ENCODE results near the gene SMYD5. TPM values are rescaled to one million over a fixed set of nuclear protein-coding genes. Genes with fewer than 3 reads are reported as not detected.
A peak's percentile ranks its signal among the peaks of the same experiment; 100 is the strongest.
"Not testable (repeated sequence)": the region's sequence is repeated elsewhere in the genome, so short reads cannot be mapped to it uniquely, and the experiment has no call there.

Gene SMYD5
- total RNA-seq, result 10 to 100 TPM; 14.1 to 21.6 (median 18.3) TPM

GRCh38 chr2:73214120-73215035 lies at the start of gene SMYD5:
SMYD5 (plus strand) TSS chr2:73214245; CDS start chr2:73214267, 22 bp downstream.
- no peaks in the 10 kb centered on the region for H3K4me1 ChIP-seq
- TF ChIP-seq POLR2AphosphoS5 (IDR thresholded peaks at IDR 0.05) (peak; percentile 69 to 81 (median 76)), CTCF (IDR thresholded peaks at IDR 0.05) (no peak)
- H3K27ac ChIP-seq, result peak within 1 kb of the TSS; percentile 63 to 84
- DNase-seq (ENCODE audit: low spot score in 2 of 2), result peak; percentile 67 to 76
- no peaks in the 10 kb centered on the region for H3K9me3 ChIP-seq
- intact Hi-C loops (cut with DNase I; ENCODE audit: low total_unique reads), result no loop called here
- H3K36me3 ChIP-seq, result no peaks in the 10 kb centered on the region
- peak within 1 kb of the TSS; percentile 84 to 92 (median 87) for H3K4me3 ChIP-seq
- H3K27me3 ChIP-seq, result peaks cover 0 to 6% of the 10 kb centered on the region in 2 donors

DNA sequence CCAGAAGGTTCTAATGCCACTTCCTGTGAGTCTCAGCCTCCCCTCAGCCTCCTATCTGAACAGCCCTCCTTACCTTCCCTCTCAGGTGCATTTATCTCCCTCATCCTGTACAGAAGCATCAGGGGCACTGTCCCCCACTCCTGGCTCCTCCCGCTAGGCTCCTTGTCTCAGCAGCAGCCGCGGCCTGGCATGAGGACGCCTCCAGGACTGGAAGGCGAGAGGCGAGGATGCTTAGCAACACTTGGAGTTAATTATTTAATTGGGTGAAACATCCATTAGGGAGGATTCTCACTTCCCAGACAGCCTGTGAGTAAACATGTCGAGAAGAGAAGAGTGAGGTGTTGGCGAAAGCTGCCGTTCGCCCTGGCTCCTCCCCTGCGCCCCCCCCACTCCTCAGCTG lies 48.1 kb upstream of the SMYD5 start:
- H3K27me3 ChIP-seq; H3K27ac ChIP-seq; H3K9me3 ChIP-seq; intact Hi-C loops (cut with DNase I; ENCODE audit: low total_unique reads); DNase-seq (ENCODE audit: low spot score in 2 of 2); H3K36me3 ChIP-seq; H3K4me1 ChIP-seq; H3K4me3 ChIP-seq: not testable (repeated sequence)

DNA sequence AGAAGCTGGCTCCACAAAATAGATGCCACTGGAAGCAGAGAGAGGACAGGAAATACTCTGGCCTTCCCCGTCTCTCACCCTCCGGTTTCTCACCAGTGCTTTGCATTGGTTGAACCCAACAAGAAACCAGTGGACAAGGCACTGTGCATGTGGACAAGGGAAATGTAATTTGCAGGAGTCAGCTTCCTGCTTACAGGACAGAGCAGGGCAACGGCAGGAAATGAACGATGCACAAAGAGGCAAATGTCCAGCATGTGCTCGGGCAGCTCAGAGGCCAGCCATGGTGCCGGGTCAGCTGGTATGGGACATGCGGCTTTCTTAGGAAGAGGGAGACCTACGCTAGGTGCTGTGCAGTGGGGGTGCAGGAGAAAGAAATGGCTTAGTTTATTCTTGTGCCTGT lies 47.2 kb upstream of the SMYD5 start:
- H3K36me3 ChIP-seq; H3K9me3 ChIP-seq; H3K4me3 ChIP-seq; intact Hi-C loops (cut with DNase I; ENCODE audit: low total_unique reads); H3K27me3 ChIP-seq; H3K4me1 ChIP-seq; DNase-seq (ENCODE audit: low spot score in 2 of 2); H3K27ac ChIP-seq: not testable (repeated sequence)

DNA sequence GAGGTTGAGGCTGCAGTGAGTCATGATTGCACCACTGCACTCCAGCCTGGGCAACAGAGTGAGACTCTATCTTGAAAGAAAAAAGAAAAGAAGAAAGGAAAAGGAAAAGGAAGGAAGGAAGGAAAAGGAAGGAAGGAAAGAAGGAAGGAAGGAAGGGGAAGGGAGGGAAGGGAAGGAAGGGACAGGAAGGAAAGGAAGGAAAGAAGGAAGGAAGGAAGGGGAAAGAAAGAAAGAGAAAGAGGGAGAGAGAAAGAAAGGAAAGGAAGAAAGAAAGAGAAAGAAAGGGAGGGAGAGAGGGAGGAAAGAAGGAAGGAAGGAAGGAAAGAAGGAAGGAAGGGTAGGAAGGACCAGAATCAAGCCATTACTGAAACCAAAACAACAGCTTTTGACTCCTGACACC lies 45.7 kb upstream of the SMYD5 start:
- DNase-seq (ENCODE audit: low spot score in 2 of 2); H3K9me3 ChIP-seq; H3K27ac ChIP-seq; H3K4me3 ChIP-seq; H3K4me1 ChIP-seq; intact Hi-C loops (cut with DNase I; ENCODE audit: low total_unique reads); H3K36me3 ChIP-seq; H3K27me3 ChIP-seq: not testable (repeated sequence)

DNA sequence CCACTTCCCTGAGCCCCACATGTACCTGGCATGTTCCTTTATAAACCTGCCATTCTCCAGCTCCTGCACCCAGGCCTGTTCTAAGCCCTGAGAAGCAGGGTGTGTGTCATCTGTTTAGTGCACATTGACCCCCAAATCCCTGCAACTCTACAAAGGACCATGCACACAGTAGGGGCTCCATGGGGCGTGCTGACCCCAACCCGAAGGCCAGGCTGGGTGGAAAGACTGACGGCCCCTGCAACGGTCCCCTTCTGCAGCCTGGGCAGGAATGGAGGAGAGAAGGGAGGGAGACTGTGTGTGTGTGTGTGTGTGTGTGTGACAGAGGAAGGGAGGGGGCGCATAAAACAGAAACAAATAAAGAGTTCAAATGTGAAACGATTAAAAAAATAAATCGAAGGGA lies 43.7 kb upstream of the SMYD5 start:
- intact Hi-C loops (cut with DNase I; ENCODE audit: low total_unique reads), result loop anchor here (10.0 kb wide), 3 partner anchors 86 to 276 kb away; no protein-coding TSS in a partner anchor
- not testable (repeated sequence) for DNase-seq (ENCODE audit: low spot score in 2 of 2); H3K36me3 ChIP-seq; H3K9me3 ChIP-seq; H3K27ac ChIP-seq; H3K4me1 ChIP-seq; H3K27me3 ChIP-seq; H3K4me3 ChIP-seq

DNA sequence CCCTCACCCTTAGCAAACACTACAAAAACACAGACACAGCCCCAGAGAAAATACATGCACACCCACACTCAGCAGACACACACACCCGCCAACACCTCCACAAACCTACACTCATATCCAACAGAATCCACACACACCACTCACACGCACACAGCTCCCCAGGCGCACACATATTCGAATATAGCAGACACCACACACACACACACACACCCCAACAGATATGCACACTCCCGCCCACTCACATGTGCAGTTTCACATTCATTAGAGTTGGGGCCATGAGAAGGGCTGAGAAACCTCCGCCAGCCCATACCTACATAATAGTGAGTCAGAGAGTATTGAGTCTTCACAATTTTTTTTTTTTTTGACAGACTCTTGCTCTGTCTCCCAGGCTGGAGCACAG lies 41.1 kb upstream of the SMYD5 start:
- intact Hi-C loops (cut with DNase I; ENCODE audit: low total_unique reads), result loop anchor here (10.0 kb wide), 3 partner anchors 88 to 278 kb away; no protein-coding TSS in a partner anchor
- TF ChIP-seq POLR2AphosphoS5 (IDR thresholded peaks at IDR 0.05), result no peak
- TF ChIP-seq CTCF (IDR thresholded peaks at IDR 0.05), result no peak
- no peak for TF ChIP-seq POLR2A (IDR thresholded peaks at IDR 0.05)
- H3K36me3 ChIP-seq, result no peaks in the 10 kb centered on the region
- H3K27ac ChIP-seq, result no peak overlapping the region
- H3K4me1 ChIP-seq, result no peaks in the 10 kb centered on the region
- H3K27me3 ChIP-seq, result peaks cover 0 to 8% of the 10 kb centered on the region in 2 donors
- no peak for DNase-seq (ENCODE audit: low spot score in 2 of 2)
- no peak overlapping the region for H3K4me3 ChIP-seq
- H3K9me3 ChIP-seq, result no peaks in the 10 kb centered on the region

DNA sequence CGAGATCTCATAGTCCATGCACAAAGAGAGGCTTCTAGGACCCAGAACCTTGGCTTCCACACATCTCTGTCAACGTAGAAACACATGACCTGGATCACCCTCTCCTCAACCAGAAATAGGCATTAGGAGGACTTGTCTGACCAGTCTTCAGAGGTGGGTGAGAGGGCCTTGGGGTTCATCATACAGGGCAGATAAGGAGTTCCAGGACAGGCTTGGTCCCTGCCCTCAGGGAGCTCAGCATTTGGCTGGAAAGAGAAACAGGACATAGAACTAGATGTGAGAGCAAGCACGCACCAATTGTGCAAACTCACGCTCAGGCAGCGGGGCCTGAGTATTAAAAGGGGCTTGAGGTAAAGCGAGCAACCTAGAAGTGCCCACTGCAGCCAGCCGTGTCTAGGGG lies 40.3 kb upstream of the SMYD5 start:
- intact Hi-C loops (cut with DNase I; ENCODE audit: low total_unique reads), result loop anchor here (10.0 kb wide), 3 partner anchors 89 to 279 kb away; no protein-coding TSS in a partner anchor
- no peaks in the 10 kb centered on the region for H3K36me3 ChIP-seq
- TF ChIP-seq POLR2A (IDR thresholded peaks at IDR 0.05) (no peak), POLR2AphosphoS5 (IDR thresholded peaks at IDR 0.05) (no peak), CTCF (IDR thresholded peaks at IDR 0.05) (no peak)
- no peak overlapping the region for H3K4me3 ChIP-seq
- peaks cover 0 to 11% of the 10 kb centered on the region in 2 donors for H3K27me3 ChIP-seq
- H3K9me3 ChIP-seq, result no peaks in the 10 kb centered on the region
- H3K4me1 ChIP-seq, result no peaks in the 10 kb centered on the region
- no peak overlapping the region for H3K27ac ChIP-seq
- no peak for DNase-seq (ENCODE audit: low spot score in 2 of 2)

Data from breast epithelium (tissue), 4 donors.